Smooth muscle cell (in vitro differentiated cells): Measurements from ENCODE around the gene AIDA. TPM values are rescaled to one million over a fixed set of nuclear protein-coding genes. Genes with fewer than 3 reads are reported as not detected.

Experiments used
- DNase-seq: peaks from one replicate; lab custom pipeline; 2025; ENCODE audit not compliant: unreplicated experiment; lab: John Stamatoyannopoulos, UW
- H2AFZ ChIP-seq: fragments of 200-600 bp; sonication (generic); 2 replicates; pipeline ENCODE4 v1.6.0; 2016; ENCODE audit warnings: antibody characterized with exemption, low read depth, mild to moderate bottlenecking
- H3F3A ChIP-seq: fragments of 200-600 bp; sonication (generic); 2 replicates; pipeline ENCODE4 v1.6.0; 2017; ENCODE audit warnings: antibody characterized with exemption, low read depth
- H3K27ac ChIP-seq: fragments of 200-600 bp; sonication (generic); 2 replicates; pipeline ENCODE4 v1.5.1; 2016; ENCODE audit warnings: low read depth, mild to moderate bottlenecking
- H3K27me3 ChIP-seq: fragments of 200-600 bp; sonication (generic); 2 replicates; pipeline ENCODE4 v1.6.1; 2016; ENCODE audit warnings: low read depth, mild to moderate bottlenecking
- H3K36me3 ChIP-seq: fragments of 200-600 bp; sonication (generic); 2 replicates; pipeline ENCODE4 v1.5.1; 2016; ENCODE audit warnings: low read depth
- H3K4me1 ChIP-seq: fragments of 200-600 bp; sonication (generic); 2 replicates; pipeline ENCODE4 v1.5.1; 2016; ENCODE audit warnings: low read depth
- H3K4me2 ChIP-seq: fragments of 200-600 bp; sonication (generic); 2 replicates; pipeline ENCODE4 v1.6.0; 2016; ENCODE audit warnings: mild to moderate bottlenecking
- H3K4me3 ChIP-seq: fragments of 200-600 bp; sonication (generic); 2 replicates; pipeline ENCODE4 v1.5.1; 2016; ENCODE audit warnings: mild to moderate bottlenecking
- H3K79me2 ChIP-seq: fragments of 200-600 bp; sonication (generic); 2 replicates; pipeline ENCODE4 v1.6.0; 2016; ENCODE audit warnings: low read depth, mild to moderate bottlenecking
- H3K9ac ChIP-seq: fragments of 200-600 bp; sonication (generic); 2 replicates; pipeline ENCODE4 v1.6.0; 2016; ENCODE audit warnings: low read depth
- H3K9me3 ChIP-seq: fragments of 200-600 bp; sonication (generic); replicated peaks from 2 replicates; pipeline ENCODE4 v1.5.1; 2016; ENCODE audit warnings: low read depth
- H4K20me1 ChIP-seq: fragments of 200-600 bp; sonication (generic); 2 replicates; pipeline ENCODE4 v1.6.0; 2016; ENCODE audit warnings: low read depth
- CTCF ChIP-seq: fragments of 200-600 bp; sonication (generic); IDR thresholded peaks from 2 replicates; pipeline ENCODE4 v1.5.1; 2017; ENCODE audit warnings: borderline replicate concordance, mild to moderate bottlenecking, antibody characterized with exemption; ENCODE audit not compliant: insufficient read depth, poor library complexity, severe bottlenecking
- WGBS: methylation state at CpG from one replicate; pipeline ENCODE4 v1.1.7; 2016; ENCODE audit warnings: low lambda C conversion rate; 5-methylcytosine and 5-hydroxymethylcytosine counted together
- polyA plus RNA-seq: library from polyadenylated mRNA; unstranded; fragments of >200 nt; fragmentation: Nextera tagmentation; extraction: Ambion mirVana; gene quantifications from 2 replicates; pipeline ENCODE4 v1.2.1, GENCODE V29; 2016
- total RNA-seq: library from RNA; depleted of rRNA; stranded (reverse); fragments of >200 nt; gene quantifications from 2 replicates; pipeline ENCODE4 v1.2.3, GENCODE V29; 2014

Gene AIDA
- total and polyA plus RNA-seq, 2 experiments from 2014 or later: 40.6 to 50.9 TPM

- no peaks in the 10 kb centered on the region for H3K9me3 ChIP-seq
- no peaks in the 10 kb centered on the region for H3K27me3 ChIP-seq
- peaks cover 4% of the 10 kb centered on the region for H3K4me1 ChIP-seq
- H4K20me1 ChIP-seq: no peaks in the 10 kb centered on the region
- WGBS: 54% methylated on average over 10 of the region's 10 CpGs
- no peak overlapping the region for H3K27ac ChIP-seq
- no peak overlapping the region for H3K9ac ChIP-seq
- DNase-seq: no peak
- H3K79me2 ChIP-seq: no peaks in the 10 kb centered on the region
- H3K4me3 ChIP-seq: no peak overlapping the region
- no peak overlapping the region for H3K4me2 ChIP-seq
- no peak for TF ChIP-seq CTCF
- H2AFZ ChIP-seq: peak overlapping the region; percentile 52
- no peaks in the 10 kb centered on the region for H3K36me3 ChIP-seq
- H3F3A ChIP-seq: no peaks in the 10 kb centered on the region
These were observed 45.5 kb upstream of the AIDA start for GRCh38 chr1:222757646-222758268.

- WGBS: 79% methylated on average over 10 of the region's 10 CpGs
- H3K27me3 ChIP-seq: no peaks in the 10 kb centered on the region
- H3K27ac ChIP-seq: no peak overlapping the region
- no peak overlapping the region for H2AFZ ChIP-seq
- H3K9me3 ChIP-seq: no peaks in the 10 kb centered on the region
- no peak for DNase-seq
- H3K36me3 ChIP-seq: no peaks in the 10 kb centered on the region
- H3K4me3 ChIP-seq: no peak overlapping the region
- H3K9ac ChIP-seq: no peak overlapping the region
- H3K4me1 ChIP-seq: no peaks in the 10 kb centered on the region
- no peak overlapping the region for H3K4me2 ChIP-seq
- TF ChIP-seq CTCF: no peak
- no peaks in the 10 kb centered on the region for H4K20me1 ChIP-seq
- H3F3A ChIP-seq: no peaks in the 10 kb centered on the region
- no peaks in the 10 kb centered on the region for H3K79me2 ChIP-seq
These were observed 42.3 kb upstream of the AIDA start for GRCh38 chr1:222754366-222755139.

- Histone ChIP-seq H3K4me2 (no peak overlapping the region), H4K20me1 (no peaks in the 10 kb centered on the region), H3F3A (no peaks in the 10 kb centered on the region), H3K4me1 (no peaks in the 10 kb centered on the region), H3K4me3 (no peak overlapping the region), H3K9ac (no peak overlapping the region), H3K27me3 (no peaks in the 10 kb centered on the region), H3K27ac (no peak overlapping the region), H3K9me3 (no peaks in the 10 kb centered on the region), H3K36me3 (no peaks in the 10 kb centered on the region), H2AFZ (no peak overlapping the region), H3K79me2 (no peaks in the 10 kb centered on the region)
- TF ChIP-seq CTCF: no peak
- 77% methylated on average over 3 of the region's 3 CpGs for WGBS
- no peak for DNase-seq
These were observed 39.0 kb upstream of the AIDA start for GRCh38 chr1:222751255-222751654.
